ENCODE data around the gene FCHSD2. TPM values are rescaled to one million over a fixed set of nuclear protein-coding genes. Genes with fewer than 3 reads are reported as not detected.

FCHSD2 gene
- total and polyA plus RNA-seq, 2 donors (not counting 1 experiment from before 2014, with no cell fraction given): 113 to 189 TPM

DNA sequence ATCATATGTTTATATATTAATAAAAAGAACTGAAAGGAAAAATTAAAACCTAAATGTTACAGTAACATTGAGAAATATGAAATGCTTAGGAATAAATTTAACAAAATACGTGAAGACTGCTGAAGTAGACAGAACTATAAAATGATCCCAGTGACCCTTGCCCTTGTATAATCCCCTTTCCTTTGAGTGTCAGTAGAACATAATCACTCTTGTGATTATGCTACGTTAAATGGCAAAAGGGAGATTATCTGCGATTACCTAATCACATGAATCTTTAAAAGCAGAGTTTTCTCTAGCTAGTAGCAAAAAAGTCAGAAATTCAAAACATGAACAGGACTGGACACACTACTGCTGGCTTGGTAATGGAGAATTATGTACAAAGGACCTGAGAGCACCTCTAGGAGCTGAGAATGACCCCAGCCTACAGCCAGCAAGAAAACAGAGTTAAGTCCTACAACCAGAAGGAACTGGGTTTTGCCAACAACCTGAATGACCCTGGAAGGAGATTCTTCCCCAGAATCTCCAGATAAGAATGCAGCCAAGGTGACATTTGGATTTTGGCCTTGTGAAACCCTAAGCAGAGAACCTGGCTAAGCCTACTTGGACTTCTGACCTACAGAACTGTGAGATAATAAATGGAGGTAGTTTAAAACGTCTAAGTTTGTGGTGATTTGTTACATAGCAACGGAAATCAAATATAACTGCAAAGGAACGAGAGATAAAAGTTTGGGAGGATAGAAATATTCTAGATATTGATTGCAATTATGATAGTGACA is 170.7 kb downstream of the FCHSD2 start:
- Histone ChIP-seq H3K4me1 (ENCODE audit: control insufficient read depth in 2 of 2, insufficient read depth in 2 of 2, low read length in 2 of 2) (peaks cover 18 to 27% of the 10 kb centered on the region in 2 donors), H3K4me3 (ENCODE audit: control extremely low read depth in 1 of 5, extremely low read depth in 1 of 5, insufficient read depth in 1 of 5, low read depth in 2 of 5, low read length in 4 of 5) (no peak overlapping the region), H3K9ac (ENCODE audit: low read length) (no peak overlapping the region), H4K20me1 (ENCODE audit: control insufficient read depth, insufficient read depth, low read length, poor library complexity, severe bottlenecking) (no peaks in the 10 kb centered on the region), H3K36me3 (replicated peaks in 1 of 2; ENCODE audit: control extremely low read depth in 1 of 2, control insufficient read depth in 1 of 2, extremely low read depth in 1 of 2, insufficient read depth in 2 of 2, low read length in 1 of 2) (peaks cover 9 to 81% of the 10 kb centered on the region in 2 experiments), H3K9me3 (ENCODE audit: control extremely low read depth in 1 of 3, control insufficient read depth in 2 of 3, insufficient read depth in 1 of 3, low read length in 2 of 3) (peaks cover 0 to 3% (median 0%) of the 10 kb centered on the region in 3 donors), H3K79me2 (ENCODE audit: control insufficient read depth, insufficient read depth, low read length) (peaks cover 92% of the 10 kb centered on the region), H3K27me3 (replicated peaks in 1 of 4; ENCODE audit: control extremely low read depth in 1 of 4, control insufficient read depth in 3 of 4, insufficient read depth in 4 of 4, low read length in 3 of 4) (no peaks in the 10 kb centered on the region), H3K4me2 (replicated peaks; ENCODE audit: low read depth, low read length, poor library complexity, severe bottlenecking) (no peak overlapping the region), H3K27ac (ENCODE audit: low read length in 2 of 2) (peak overlapping the region in 1 of 2 donors; percentile 51), H2AFZ (ENCODE audit: insufficient read depth, low read depth, low read length, poor library complexity, severe bottlenecking) (no peak overlapping the region)
- Mint-ChIP-seq H3K4me1 (peaks cover 61% of the 10 kb centered on the region), H3K9me3 (ENCODE audit: insufficient read depth) (peaks cover 3% of the 10 kb centered on the region), H3K27me3 (no peaks in the 10 kb centered on the region), H3K4me3 (no peak overlapping the region), H3K27ac (peak overlapping the region; percentile 43)
- ChIA-PET POLR2A (no interaction called here), CTCF (no interaction called here)
- TF ChIP-seq, protein P1, sequence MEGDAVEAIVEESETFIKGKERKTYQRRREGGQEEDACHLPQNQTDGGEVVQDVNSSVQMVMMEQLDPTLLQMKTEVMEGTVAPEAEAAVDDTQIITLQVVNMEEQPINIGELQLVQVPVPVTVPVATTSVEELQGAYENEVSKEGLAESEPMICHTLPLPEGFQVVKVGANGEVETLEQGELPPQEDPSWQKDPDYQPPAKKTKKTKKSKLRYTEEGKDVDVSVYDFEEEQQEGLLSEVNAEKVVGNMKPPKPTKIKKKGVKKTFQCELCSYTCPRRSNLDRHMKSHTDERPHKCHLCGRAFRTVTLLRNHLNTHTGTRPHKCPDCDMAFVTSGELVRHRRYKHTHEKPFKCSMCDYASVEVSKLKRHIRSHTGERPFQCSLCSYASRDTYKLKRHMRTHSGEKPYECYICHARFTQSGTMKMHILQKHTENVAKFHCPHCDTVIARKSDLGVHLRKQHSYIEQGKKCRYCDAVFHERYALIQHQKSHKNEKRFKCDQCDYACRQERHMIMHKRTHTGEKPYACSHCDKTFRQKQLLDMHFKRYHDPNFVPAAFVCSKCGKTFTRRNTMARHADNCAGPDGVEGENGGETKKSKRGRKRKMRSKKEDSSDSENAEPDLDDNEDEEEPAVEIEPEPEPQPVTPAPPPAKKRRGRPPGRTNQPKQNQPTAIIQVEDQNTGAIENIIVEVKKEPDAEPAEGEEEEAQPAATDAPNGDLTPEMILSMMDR (IDR thresholded peaks at IDR 0.05): no peak
- TF ChIP-seq EZH2 (IDR thresholded peaks at IDR 0.05; ENCODE audit: borderline replicate concordance, insufficient read depth, low read depth, low read length, poor library complexity, severe bottlenecking): no peak
- WGBS (ENCODE audit: insufficient coverage): no CpG with 5 or more reads among the region's 6 CpGs
- DNase-seq (no peak), ATAC-seq (ENCODE audit: low read depth) (no peak)
- intact Hi-C loops (cut with micrococcal nuclease): no loop called here

DNA sequence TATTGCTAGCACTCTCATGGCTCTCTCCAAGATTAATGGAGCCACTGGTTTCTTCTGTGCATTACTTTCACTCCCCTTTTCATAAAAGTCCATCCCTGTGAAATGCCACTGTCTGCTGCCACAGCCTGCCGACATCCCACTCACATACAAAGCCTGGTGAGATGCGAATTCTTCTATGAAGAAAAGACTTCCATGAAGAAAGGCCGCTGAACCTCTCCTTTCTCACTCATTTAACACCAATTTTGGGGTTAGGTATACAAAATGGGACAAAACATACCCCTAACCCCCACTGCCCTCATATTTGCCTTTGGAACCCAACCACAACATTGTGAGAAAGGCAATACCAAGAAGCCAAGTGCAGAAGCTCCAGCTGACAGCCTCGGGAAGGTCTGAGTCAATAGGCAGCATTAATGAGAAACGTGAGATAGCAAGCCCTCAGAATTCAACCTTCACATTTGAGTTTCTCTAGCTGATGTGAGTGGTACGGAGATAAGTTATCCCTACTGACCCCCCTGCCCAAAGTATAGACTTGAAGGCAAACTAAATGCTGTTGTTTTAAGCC is 171.5 kb downstream of the FCHSD2 start:
- intact Hi-C loops (cut with micrococcal nuclease): no loop called here

More for the DNA sequence above, 171.5 kb downstream of the FCHSD2 start:
- Histone ChIP-seq H3K36me3 (replicated peaks in 1 of 2; ENCODE audit: control extremely low read depth in 1 of 2, control insufficient read depth in 1 of 2, extremely low read depth in 1 of 2, insufficient read depth in 2 of 2, low read length in 1 of 2) (peaks cover 9 to 77% of the 10 kb centered on the region in 2 experiments), H3K27ac (ENCODE audit: low read length in 2 of 2) (peak overlapping the region in 1 of 2 donors; percentile 63), H3K27me3 (replicated peaks in 1 of 4; ENCODE audit: control extremely low read depth in 1 of 4, control insufficient read depth in 3 of 4, insufficient read depth in 4 of 4, low read length in 3 of 4) (no peaks in the 10 kb centered on the region), H4K20me1 (ENCODE audit: control insufficient read depth, insufficient read depth, low read length, poor library complexity, severe bottlenecking) (no peaks in the 10 kb centered on the region), H3K9me3 (ENCODE audit: control extremely low read depth in 1 of 3, control insufficient read depth in 2 of 3, insufficient read depth in 1 of 3, low read length in 2 of 3) (peaks cover 0 to 3% (median 3%) of the 10 kb centered on the region in 3 donors), H3K79me2 (ENCODE audit: control insufficient read depth, insufficient read depth, low read length) (peaks cover 92% of the 10 kb centered on the region), H3K4me1 (ENCODE audit: control insufficient read depth in 2 of 2, insufficient read depth in 2 of 2, low read length in 2 of 2) (peaks cover 21 to 34% of the 10 kb centered on the region in 2 donors), H2AFZ (ENCODE audit: insufficient read depth, low read depth, low read length, poor library complexity, severe bottlenecking) (no peak overlapping the region), H3K4me2 (replicated peaks; ENCODE audit: low read depth, low read length, poor library complexity, severe bottlenecking) (peak overlapping the region; percentile 26), H3K9ac (ENCODE audit: low read length) (peak overlapping the region; percentile 2), H3K4me3 (ENCODE audit: control extremely low read depth in 1 of 5, extremely low read depth in 1 of 5, insufficient read depth in 1 of 5, low read depth in 2 of 5, low read length in 4 of 5) (no peak overlapping the region)
- CTCF ChIA-PET: no interaction called here
- Mint-ChIP-seq H3K27ac (peak overlapping the region; percentile 71), H3K4me1 (peaks cover 62% of the 10 kb centered on the region), H3K9me3 (ENCODE audit: insufficient read depth) (peaks cover 3% of the 10 kb centered on the region), H3K27me3 (no peaks in the 10 kb centered on the region), H3K4me3 (peak overlapping the region; percentile 4)
- POLR2A ChIA-PET: no interaction called here
- WGBS (ENCODE audit: insufficient coverage): 90% methylated on average over 2 of the region's 6 CpGs
- no peak for DNase-seq
- TF ChIP-seq, protein P1 (IDR thresholded peaks at IDR 0.05): no peak
- no peak for TF ChIP-seq EZH2 (IDR thresholded peaks at IDR 0.05; ENCODE audit: borderline replicate concordance, insufficient read depth, low read depth, low read length, poor library complexity, severe bottlenecking)
- no peak for ATAC-seq (ENCODE audit: low read depth)

All from B cell (primary cell).